SH-SY5Y (cell line): ENCODE results near the gene PNLIPRP3.

ENCODE experiments used
- GATA2 ChIP-seq: IDR thresholded peaks from 2 replicates; pipeline ENCODE4 v1.6.1; 2011; ENCODE audit warnings: mild to moderate bottlenecking, low read depth, low read length
- GATA3 ChIP-seq: IDR thresholded peaks from 2 replicates; pipeline ENCODE4 v1.6.1; 2011; ENCODE audit warnings: low read depth, mild to moderate bottlenecking, low read length, moderate library complexity

PNLIPRP3 gene

DNA sequence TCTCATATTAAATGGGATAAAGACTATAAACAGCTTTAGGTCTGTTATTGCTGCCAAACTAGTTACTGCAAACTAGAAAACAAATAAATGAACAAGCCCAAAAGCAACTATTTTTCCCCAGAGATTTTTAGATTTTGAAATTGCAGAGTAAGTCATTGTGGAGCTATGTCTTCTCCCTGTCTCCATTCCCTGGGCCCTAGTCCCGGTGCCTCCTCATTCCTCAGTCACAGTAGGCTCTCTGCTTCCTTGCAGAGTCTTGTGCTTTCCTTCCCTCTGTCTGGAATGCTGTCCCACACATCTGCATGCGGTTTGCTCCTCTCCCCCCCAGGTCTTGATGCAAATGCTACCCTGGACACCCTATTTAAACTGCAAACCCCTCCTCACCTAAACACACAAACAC, 4.0 kb downstream of the PNLIPRP3 start:
- no peak for TF ChIP-seq GATA3
- TF ChIP-seq GATA2 = no peak

DNA sequence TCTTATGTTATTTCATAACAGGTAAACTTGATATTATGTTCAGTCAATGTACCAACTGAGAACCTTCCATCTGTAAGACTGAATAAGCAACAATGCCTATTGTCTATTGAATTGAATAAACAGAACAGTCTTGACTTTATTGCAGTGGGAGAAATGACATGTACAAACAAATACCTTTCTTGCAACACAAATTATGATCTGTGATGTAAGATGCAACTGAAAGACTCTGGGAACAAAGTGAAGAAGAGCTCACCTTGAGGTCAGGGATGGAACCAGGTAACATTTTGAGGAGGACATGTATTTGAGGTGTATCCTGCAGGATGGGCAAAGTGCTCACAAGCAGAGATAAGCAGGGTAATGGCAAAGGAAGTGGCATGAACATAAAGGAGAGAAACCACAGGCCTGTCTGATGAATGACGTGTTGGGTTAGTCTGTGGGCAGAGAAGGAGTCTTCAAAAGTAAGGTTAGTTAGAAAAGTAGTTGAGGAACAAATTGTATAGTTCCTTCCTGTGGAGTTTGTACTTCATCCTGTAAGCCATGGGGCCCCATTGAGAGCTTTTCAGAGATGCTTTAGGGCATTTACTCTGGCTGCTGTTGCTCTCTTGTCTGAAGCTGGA, 9.5 kb downstream of the PNLIPRP3 start:
- TF ChIP-seq GATA3 (no peak), GATA2 (no peak)

DNA sequence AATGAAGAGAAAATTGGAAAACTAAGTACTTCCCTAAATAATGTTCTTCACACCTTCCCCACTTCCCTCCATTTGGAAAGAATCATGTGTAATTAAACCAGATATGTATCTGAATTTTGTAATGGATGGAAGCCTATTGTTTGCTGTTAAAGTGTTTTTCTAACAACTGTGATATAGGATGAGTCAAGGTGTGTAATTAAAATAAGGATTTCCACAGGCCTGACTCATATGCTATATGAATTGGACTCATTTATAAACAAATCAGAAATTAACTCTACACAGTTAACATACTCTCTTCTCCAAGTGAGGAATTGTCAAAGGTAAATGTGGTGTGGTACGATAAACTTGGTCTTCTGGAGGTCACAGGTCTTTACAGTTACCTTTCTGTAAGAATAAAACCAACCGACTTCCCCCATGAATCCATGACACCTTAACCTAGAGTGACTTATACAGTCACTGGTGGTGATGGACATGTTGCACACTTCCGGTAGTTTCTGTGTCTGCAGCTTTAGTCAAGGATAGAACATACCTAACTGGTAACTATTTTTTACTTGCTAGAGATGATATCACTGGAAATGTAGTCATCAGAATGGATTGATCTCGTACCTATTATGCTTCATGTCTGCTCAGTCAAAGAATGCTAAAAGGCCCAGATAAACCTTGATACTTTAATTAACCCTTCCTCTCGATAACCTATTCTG, 12.8 kb downstream of the PNLIPRP3 start:
- TF ChIP-seq GATA2 (no peak), GATA3 (no peak)

DNA sequence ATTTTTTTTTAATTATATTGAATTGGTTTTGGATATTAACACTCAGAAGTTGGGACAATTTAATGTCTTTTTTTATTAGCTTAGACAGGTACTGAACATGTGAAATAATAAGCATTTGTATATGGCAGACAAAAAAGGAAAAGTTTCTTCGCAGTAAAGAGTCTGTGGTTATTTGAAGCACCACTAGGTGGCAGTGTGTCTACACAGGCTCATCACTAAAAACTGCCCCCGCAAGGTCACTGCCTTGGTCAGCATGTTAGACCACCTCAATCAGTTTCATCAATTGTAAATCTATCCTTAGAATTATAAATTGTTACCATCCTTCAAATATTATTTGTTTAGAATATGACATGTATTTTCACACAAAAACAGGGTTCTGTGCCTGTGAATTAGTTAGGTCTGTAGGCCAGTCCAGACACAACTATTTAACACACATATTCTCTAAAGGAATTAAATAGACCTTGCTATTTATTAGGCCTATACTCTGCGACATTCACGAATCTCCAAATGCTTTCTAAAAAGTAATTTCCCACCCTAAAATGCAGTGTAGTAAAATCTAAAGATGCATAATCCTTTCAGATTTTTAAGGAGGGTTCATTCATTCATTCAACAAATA, 17.0 kb downstream of the PNLIPRP3 start:
- TF ChIP-seq GATA3 (no peak), GATA2 (no peak)

DNA sequence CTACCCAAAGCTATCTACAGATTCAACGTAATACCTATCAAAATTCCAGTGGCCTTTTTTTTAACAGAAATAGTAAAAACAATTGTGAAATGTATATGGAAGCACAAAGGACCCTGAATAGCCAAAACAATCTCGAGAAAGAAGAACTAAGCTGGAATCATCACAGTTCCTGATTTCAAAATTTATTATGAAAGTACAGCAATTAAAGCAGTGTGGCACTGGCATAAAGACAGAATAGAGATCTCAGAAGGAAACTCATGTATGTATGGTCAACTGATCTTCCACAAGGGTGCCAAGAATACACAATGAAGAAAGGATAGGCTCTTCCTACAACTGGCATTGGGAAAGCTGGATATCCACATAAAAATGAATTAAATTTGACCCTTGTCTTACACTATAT, 23.2 kb downstream of the PNLIPRP3 start:
- TF ChIP-seq GATA3 = no peak
- TF ChIP-seq GATA2 = no peak

DNA sequence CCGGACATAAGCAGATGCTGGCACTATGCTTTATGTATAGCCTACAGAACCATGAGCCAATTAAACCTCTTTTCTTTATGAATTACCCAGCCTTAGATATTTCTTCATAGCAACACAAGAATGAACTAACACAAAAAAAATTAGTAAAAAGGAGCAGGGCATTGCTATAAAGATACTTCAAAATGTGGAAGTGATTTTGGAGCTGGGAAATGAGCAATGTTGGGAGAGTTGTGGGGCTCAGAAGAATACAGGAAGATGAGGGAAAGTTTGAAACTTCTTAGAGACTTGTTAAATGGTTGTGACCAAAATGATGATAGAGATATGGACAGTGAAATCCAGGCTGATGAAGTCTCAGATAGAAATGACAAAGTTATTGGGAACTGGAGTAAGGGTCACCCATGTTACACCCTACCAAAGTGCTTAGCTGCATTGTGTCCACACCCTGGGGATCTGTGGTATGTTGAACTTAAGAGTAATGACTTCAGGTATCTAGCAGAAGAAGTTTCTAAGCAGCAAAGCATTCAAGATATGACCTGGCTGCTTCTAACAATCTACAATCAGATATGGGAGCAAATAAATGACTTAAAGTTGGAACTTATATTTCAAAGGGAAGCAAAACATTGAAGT, 24.2 kb downstream of the PNLIPRP3 start:
- TF ChIP-seq GATA2 (no peak), GATA3 (no peak)

DNA sequence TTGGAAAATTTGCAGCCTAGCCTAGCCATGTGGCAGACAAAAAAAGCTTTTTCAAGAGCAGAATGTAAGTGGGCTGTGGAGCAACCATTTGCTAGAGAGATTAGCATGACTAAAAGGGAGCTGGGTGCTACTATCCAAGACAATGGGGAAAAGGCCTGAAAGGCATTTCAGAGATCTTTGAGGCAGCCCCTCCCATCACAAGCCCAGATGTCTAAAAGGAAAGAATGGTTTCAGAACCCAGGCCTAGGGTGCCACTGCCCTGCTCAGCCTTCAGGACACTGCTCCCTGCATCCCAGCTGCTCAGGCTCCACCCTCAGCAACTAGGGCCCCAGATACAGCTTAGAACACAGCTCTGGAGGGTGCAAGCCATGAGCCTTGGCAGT, 24.7 kb downstream of the PNLIPRP3 start:
- TF ChIP-seq GATA3 (no peak), GATA2 (no peak)

DNA sequence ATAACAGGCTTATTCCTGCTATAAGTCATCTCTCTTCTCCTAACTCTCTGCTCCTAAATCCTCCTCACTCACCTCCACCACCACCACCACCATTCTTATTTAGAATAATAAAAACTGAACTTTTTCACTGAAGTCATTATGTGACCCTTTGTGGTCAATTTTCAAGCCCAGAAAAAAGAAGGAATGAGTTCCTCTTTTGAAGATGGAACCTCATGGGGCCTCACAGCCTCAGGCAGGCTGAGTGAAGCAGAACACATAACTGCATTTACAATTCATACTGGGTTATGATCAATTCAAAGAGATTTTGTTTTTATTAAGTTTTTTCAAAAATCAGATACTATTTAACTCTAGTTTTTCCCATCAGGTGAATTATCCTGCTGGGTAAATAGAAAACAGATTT, 29.8 kb downstream of the PNLIPRP3 start:
- TF ChIP-seq GATA3 (no peak), GATA2 (no peak)

DNA sequence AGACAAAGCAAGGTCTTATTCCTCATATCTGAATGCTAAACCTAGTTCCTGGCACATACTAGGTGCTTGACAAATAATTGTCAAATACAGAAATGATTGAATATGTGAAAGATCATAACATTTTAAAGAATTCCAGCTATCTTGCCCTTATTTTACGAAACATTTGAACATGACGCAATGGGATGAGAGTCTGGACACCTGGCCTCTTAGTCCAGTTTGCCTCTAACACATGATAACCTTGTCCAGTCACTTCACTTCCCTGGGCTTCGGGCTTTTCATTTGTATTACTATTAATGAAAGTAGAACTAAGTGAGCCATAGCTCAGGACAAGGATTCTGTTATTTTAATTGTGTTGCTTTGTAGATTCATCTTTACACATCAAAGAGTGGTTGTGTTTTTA, 32.6 kb downstream of the PNLIPRP3 start:
- TF ChIP-seq GATA3 (no peak), GATA2 (no peak)

DNA sequence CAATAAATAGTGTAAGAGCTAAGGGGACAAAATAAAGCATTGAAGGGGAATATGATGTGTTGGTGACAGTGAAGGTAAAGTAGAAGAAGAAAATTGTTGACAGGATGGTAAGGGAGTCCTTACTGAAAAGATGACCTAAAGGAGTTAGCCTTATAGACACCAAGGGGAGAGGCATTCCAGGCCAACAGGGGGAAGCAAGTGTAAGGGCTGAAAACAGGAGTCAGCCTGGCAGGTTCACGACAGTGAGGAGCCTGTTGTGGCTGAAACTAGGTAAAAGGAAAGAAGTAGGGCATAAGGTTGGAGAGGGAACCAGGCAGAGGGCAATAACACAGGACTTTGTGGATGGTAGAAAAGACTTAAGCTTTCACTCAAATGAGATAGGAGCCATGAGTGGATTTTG, 34.0 kb downstream of the PNLIPRP3 start:
- TF ChIP-seq GATA3 (no peak), GATA2 (no peak)

DNA sequence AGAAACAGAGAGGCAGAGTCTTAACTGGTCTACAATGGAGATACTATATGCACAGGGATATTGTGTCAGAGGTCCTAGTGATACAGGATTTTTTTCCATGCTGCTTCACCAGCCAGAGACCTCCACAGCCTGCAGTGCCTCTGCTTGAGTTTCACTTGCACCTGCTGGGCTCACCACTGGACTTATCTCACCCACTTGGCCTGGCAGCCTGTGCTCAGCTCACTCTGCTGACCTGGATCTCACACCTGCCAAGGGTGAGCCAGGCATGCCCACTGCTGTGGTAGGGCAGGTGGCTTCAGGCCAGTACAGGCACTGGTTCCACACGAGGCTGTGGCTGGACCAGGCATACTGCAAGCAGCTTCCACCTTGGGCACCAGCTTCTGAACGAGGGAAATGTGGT, 36.6 kb downstream of the PNLIPRP3 start:
- TF ChIP-seq GATA3 = no peak
- TF ChIP-seq GATA2 = no peak

DNA sequence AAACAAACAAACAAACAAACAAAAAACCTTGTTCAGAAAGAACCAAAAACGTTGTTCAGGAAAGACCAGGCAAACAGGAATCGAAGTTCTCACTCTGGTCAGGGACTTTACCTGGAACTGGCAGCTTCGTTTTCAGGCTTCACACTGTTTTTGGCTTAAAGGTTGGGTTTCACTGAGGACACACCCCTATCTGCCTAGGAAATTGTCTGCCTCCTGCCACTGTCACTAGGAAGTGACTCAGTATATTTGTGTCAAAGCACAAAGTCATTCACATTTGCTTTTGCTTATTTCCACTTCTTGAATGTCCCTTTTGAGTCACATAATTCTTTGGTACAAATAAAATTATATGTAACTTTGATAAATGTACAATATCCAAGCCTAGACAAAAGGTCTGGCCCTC, 37.9 kb downstream of the PNLIPRP3 start:
- no peak for TF ChIP-seq GATA3
- TF ChIP-seq GATA2 = no peak

DNA sequence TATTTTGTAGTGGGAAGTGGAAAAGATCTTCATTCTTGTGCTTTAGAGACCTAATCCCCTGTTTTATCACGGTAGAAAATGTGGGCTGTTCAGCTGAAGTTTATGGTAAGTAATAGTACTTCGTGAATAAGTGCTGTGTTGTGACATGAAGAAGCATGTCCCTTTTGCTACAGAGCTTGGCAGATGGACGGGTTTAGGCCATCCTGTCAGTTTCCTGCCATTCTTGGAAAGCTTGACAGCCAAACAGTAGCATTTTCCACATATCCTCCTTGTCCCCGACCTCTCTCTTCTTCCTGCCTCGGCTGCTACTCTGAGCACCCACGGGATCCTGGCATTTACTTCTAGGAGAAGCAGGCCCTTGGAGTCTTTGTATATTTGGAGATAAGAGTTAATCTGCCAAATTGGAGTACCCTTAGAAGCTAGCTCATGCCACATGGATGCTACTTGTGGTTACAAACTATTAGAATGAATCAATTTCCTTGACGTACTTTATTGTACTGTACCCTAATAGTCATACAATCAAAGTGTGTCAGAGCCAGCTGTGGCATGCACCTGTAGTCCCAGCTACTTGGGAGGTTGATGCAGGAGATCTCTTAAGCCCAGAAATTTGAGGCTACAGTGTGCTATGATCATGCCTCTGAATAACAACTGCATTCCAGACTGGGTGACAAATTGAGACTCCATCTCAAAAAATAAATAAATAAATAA, 39.2 kb downstream of the PNLIPRP3 start:
- no peak for TF ChIP-seq GATA2
- TF ChIP-seq GATA3 = no peak

DNA sequence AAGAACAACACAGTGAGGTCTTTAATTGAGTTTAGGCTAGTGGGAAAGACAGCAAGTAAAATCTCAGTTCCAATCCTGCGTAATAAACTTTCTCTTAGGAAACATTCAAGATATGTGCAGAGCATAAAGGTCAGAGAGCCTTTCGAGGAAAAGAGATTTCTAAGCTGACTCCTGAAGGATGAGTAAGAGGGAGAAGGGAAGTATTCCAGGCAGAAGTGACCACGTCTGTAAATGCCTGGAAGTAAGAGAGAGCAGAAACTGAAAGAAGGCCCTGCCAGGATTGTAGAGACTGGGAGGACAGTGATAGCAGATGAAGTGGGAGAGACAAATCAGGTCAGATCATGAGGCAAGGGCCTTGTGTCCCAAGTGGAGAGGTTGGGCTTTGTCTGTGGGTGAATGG, 41.8 kb downstream of the PNLIPRP3 start:
- TF ChIP-seq GATA3 (no peak), GATA2 (no peak)
